Aorta (tissue), 5 donors: ENCODE measurements around the gene MTM1. TPM values are rescaled to one million over a fixed set of nuclear protein-coding genes. Genes with fewer than 3 reads are reported as not detected.

ENCODE experiments used
- ATAC-seq: fragments of 200-7000 bp; cut with Tn5 transposase; one replicate; pipeline ENCODE4 v1.9.1; 2022; ENCODE audit warnings: moderate library complexity; ENCODE audit not compliant: low FRiP score
- DNase-seq, 2 donors: peaks; one replicate each; pipeline ENCODE4 v3.0.0-alpha.2; 2020
- H3K27ac ChIP-seq, 2 donors: one replicate each; pipeline ENCODE4 v1.5.1; 2013; ENCODE audit warnings: low read length in 2 of 2, mild to moderate bottlenecking in 2 of 2, moderate library complexity in 2 of 2, control low read depth in 1 of 2, inconsistent platforms in 1 of 2, low read depth in 1 of 2
- H3K27me3 ChIP-seq, 2 donors: one replicate each; pipeline ENCODE4 v1.6.1; 2013; ENCODE audit warnings: control low read depth in 1 of 2, low read length in 1 of 2, mild to moderate bottlenecking in 1 of 2, moderate library complexity in 1 of 2; ENCODE audit not compliant: insufficient read depth in 2 of 2, control insufficient read depth in 1 of 2
- H3K36me3 ChIP-seq, 2 donors: one replicate each; pipeline ENCODE4 v1.6.1; 2013; ENCODE audit warnings: control low read depth in 1 of 2, low read length in 1 of 2, mild to moderate bottlenecking in 1 of 2; ENCODE audit not compliant: insufficient read depth in 2 of 2, control insufficient read depth in 1 of 2
- H3K4me1 ChIP-seq, 2 donors: one replicate each; pipeline ENCODE4 v1.6.1; 2013; ENCODE audit warnings: low read length in 2 of 2, control low read depth in 1 of 2, mild to moderate bottlenecking in 1 of 2, moderate library complexity in 1 of 2; ENCODE audit not compliant: insufficient read depth in 2 of 2, control insufficient read depth in 1 of 2
- H3K4me3 ChIP-seq, 2 donors: one replicate each; pipeline ENCODE4 v1.5.1; 2013; ENCODE audit warnings: low read length in 2 of 2, control low read depth in 1 of 2, mild to moderate bottlenecking in 1 of 2
- H3K9me3 ChIP-seq: one replicate; pipeline ENCODE4 v1.6.1; 2013; ENCODE audit warnings: mild to moderate bottlenecking, low read length; ENCODE audit not compliant: control insufficient read depth
- WGBS, 2 donors: extraction: QIAGEN DNeasy Blood & Tissue Kit; methylation state at CpG; one replicate each; pipeline ENCODE4 v1.1.7; 2013; 5-methylcytosine and 5-hydroxymethylcytosine counted together
- intact Hi-C, 2 donors: fragments of 100-400 bp; cut with DNase I; formaldehyde crosslinking; loops; one replicate each; pipeline versions ENCODE4 v1.14.2 to v1.15.0; 2022
- polyA plus RNA-seq, 2 donors: library from polyadenylated mRNA; stranded (reverse); fragments of 200-250 nt; gene quantifications; one replicate each; pipeline ENCODE4 v1.2.3, GENCODE V29; 2013
- total RNA-seq, 2 donors: library from RNA; stranded (reverse); fragmentation: NEBNext Ultra II Directional; extraction: Animal tissue kit (Norgen Biotek cat#: 25700); gene quantifications; one replicate each; pipeline ENCODE4 v1.2.1, GENCODE V29; 2021
- donor health status: healthy with polysubstance abuse.
- donor health status: Bipolar disorder and iron deficiency.
- donor health status: DM: no; HTN: no; CAD: no.
- donor health status: DM: no; HTN: no; CAD: no.
- donor health status: DM: yes; HTN: yes; CAD: no.

MTM1 gene
- total and polyA plus RNA-seq, 4 donors = 5.5 to 20.5 (median 11.0) TPM

- 38 to 48% methylated on average over 9 of the region's 9 CpGs for WGBS, 2 donors
Measured at GRCh38 chrX:150546711-150547153, 21.7 kb upstream of the MTM1 start.

GRCh38 chrX:150547375-150548115 lies 20.9 kb upstream of the MTM1 start:
- ATAC-seq (peak; percentile 91), DNase-seq (peak; percentile 88 to 91)
- 5 to 38% methylated on average over 38 to 54 of the region's 54 CpGs for whole genome bisulfite sequencing, 2 donors
- H3K4me1 ChIP-seq = no peaks in the 10 kb centered on the region
- no peaks in the 10 kb centered on the region for H3K9me3 ChIP-seq
- no peaks in the 10 kb centered on the region for H3K27me3 ChIP-seq
- intact Hi-C loops = no loop called here
- H3K4me3 ChIP-seq = no peak overlapping the region
- H3K27ac ChIP-seq = peak overlapping the region in 1 of 2 donors; percentile 94
- H3K36me3 ChIP-seq = no peaks in the 10 kb centered on the region

More at GRCh38 chrX:150546711-150547153, 21.7 kb upstream of the MTM1 start:
- Histone ChIP-seq H3K36me3 (no peaks in the 10 kb centered on the region), H3K27me3 (no peaks in the 10 kb centered on the region), H3K4me3 (no peak overlapping the region), H3K9me3 (no peaks in the 10 kb centered on the region), H3K4me1 (no peaks in the 10 kb centered on the region), H3K27ac (peak overlapping the region in 1 of 2 donors; percentile 62)
- ATAC-seq = no peak
- intact Hi-C loops = no loop called here
- DNase-seq = no peak

- no peaks in the 10 kb centered on the region for H3K4me1 ChIP-seq
- H3K4me3 ChIP-seq = no peak overlapping the region
- H3K27me3 ChIP-seq = no peaks in the 10 kb centered on the region
- intact Hi-C loops = no loop called here
- WGBS, 2 donors = 61 to 75% methylated on average over 4 of the region's 4 CpGs
- no peak for DNase-seq
- ATAC-seq = no peak
- H3K36me3 ChIP-seq = no peaks in the 10 kb centered on the region
- H3K27ac ChIP-seq = peak overlapping the region in 1 of 2 donors; percentile 94
- no peaks in the 10 kb centered on the region for H3K9me3 ChIP-seq
Measured at GRCh38 chrX:150548251-150548650, 20.2 kb upstream of the MTM1 start.

GRCh38 chrX:150548684-150549083 lies 19.7 kb upstream of the MTM1 start:
- 39 to 54% methylated on average over 2 of the region's 2 CpGs for WGBS, 2 donors
- Histone ChIP-seq H3K36me3 (no peaks in the 10 kb centered on the region), H3K4me1 (no peaks in the 10 kb centered on the region), H3K4me3 (no peak overlapping the region), H3K9me3 (no peaks in the 10 kb centered on the region), H3K27me3 (no peaks in the 10 kb centered on the region), H3K27ac (no peak overlapping the region)
- DNase-seq (no peak), ATAC-seq (no peak)
- intact Hi-C loops = no loop called here

GRCh38 chrX:150551963-150552362 lies 16.5 kb upstream of the MTM1 start:
- DNase-seq (no peak), ATAC-seq (no peak)
- H3K36me3 ChIP-seq = no peaks in the 10 kb centered on the region
- no peaks in the 10 kb centered on the region for H3K4me1 ChIP-seq
- WGBS, 2 donors = 75 to 94% methylated on average over 3 of the region's 3 CpGs
- no peaks in the 10 kb centered on the region for H3K27me3 ChIP-seq
- H3K9me3 ChIP-seq = no peaks in the 10 kb centered on the region
- intact Hi-C loops = no loop called here
- no peak overlapping the region for H3K27ac ChIP-seq
- H3K4me3 ChIP-seq = no peak overlapping the region

GRCh38 chrX:150558424-150558823 lies 10.0 kb upstream of the MTM1 start:
- Histone ChIP-seq H3K27me3 (no peaks in the 10 kb centered on the region), H3K4me1 (no peaks in the 10 kb centered on the region), H3K4me3 (no peak overlapping the region), H3K27ac (no peak overlapping the region), H3K36me3 (no peaks in the 10 kb centered on the region), H3K9me3 (no peaks in the 10 kb centered on the region)
- ATAC-seq (no peak), DNase-seq (no peak)
- 27 to 33% methylated on average over 7 of the region's 7 CpGs for WGBS, 2 donors
- intact Hi-C loops = no loop called here

GRCh38 chrX:150564838-150565237 lies 3.6 kb upstream of the MTM1 start:
- Histone ChIP-seq H3K27ac (no peak overlapping the region), H3K36me3 (no peaks in the 10 kb centered on the region), H3K9me3 (no peaks in the 10 kb centered on the region), H3K4me1 (no peaks in the 10 kb centered on the region), H3K4me3 (no peak overlapping the region), H3K27me3 (no peaks in the 10 kb centered on the region)
- DNase-seq (no peak), ATAC-seq (no peak)
- intact Hi-C loops = no loop called here
- 55 to 70% methylated on average over 3 of the region's 3 CpGs for WGBS, 2 donors

- Histone ChIP-seq H3K9me3 (no peaks in the 10 kb centered on the region), H3K27ac (no peak overlapping the region), H3K4me3 (no peak overlapping the region), H3K27me3 (no peaks in the 10 kb centered on the region), H3K4me1 (no peaks in the 10 kb centered on the region), H3K36me3 (no peaks in the 10 kb centered on the region)
- WGBS, 2 donors = 79 to 93% methylated on average over 5 of the region's 5 CpGs
- no peak for ATAC-seq
- intact Hi-C loops = no loop called here
- no peak for DNase-seq
Measured at GRCh38 chrX:150565551-150565950, 2.9 kb upstream of the MTM1 start.

- Histone ChIP-seq H3K4me1 (no peaks in the 10 kb centered on the region), H3K36me3 (no peaks in the 10 kb centered on the region), H3K9me3 (no peaks in the 10 kb centered on the region), H3K27me3 (no peaks in the 10 kb centered on the region), H3K4me3 (no peak overlapping the region), H3K27ac (no peak overlapping the region)
- ATAC-seq (no peak), DNase-seq (no peak)
- intact Hi-C loops = no loop called here
- 53 to 63% methylated on average over 3 of the region's 3 CpGs for WGBS, 2 donors
Measured at GRCh38 chrX:150566734-150567182, 1.7 kb upstream of the MTM1 start.
